Gastrocnemius medialis (tissue), 4 donors: ENCODE measurements around the gene RTTN. TPM values are rescaled to one million over a fixed set of nuclear protein-coding genes. Genes with fewer than 3 reads are reported as not detected.

Experiments
- ATAC-seq, 2 donors: fragments of 150-250 bp; one replicate each; pipeline ENCODE4 v1.9.1; 2016
- DNase-seq, 2 donors: peaks; one replicate each; pipeline ENCODE4 v3.0.0-alpha.2; 2019
- H3K27ac ChIP-seq, 4 donors: fragments of 200-600 bp; sonication (generic); 1 replicate in 1 of 4; 2 replicates in 3 of 4; pipeline ENCODE4 v1.5.1; 2016 to 2018; ENCODE audit warnings: mild to moderate bottlenecking in 2 of 4, moderate library complexity in 1 of 4
- H3K27me3 ChIP-seq, 3 donors: fragments of 200-600 bp; sonication (generic) in 2 of 3; 1 replicate in 1 of 3; 2 replicates in 2 of 3; pipeline versions ENCODE4 v1.5.1 to v1.6.0; 2016 to 2019; ENCODE audit warnings: mild to moderate bottlenecking in 1 of 3, moderate library complexity in 1 of 3
- H3K36me3 ChIP-seq, 2 donors: fragments of 200-600 bp; sonication (generic) in 1 of 2; one replicate each; pipeline ENCODE4 v1.5.1; 2017 to 2018
- H3K4me1 ChIP-seq, 2 donors: fragments of 200-600 bp; sonication (generic) in 1 of 2; one replicate each; pipeline ENCODE4 v1.5.1; 2016 to 2017; ENCODE audit warnings: mild to moderate bottlenecking in 2 of 2
- H3K4me3 ChIP-seq, 4 donors: fragments of 200-600 bp; sonication (generic) in 3 of 4; 1 replicate in 1 of 4; 2 replicates in 3 of 4; pipeline ENCODE4 v1.5.1; 2016 to 2019; ENCODE audit warnings: mild to moderate bottlenecking in 2 of 4
- H3K9me3 ChIP-seq, 3 donors: fragments of 200-600 bp; sonication (generic) in 2 of 3; 1 replicate in 1 of 3; 2 replicates in 2 of 3; pipeline ENCODE4 v1.5.1; 2016 to 2019
- POLR2A ChIP-seq, 2 donors: fragments of 450-650 bp; IDR thresholded peaks; one replicate each; pipeline ENCODE4 v1.6.1; 2017; ENCODE audit warnings: antibody characterized with exemption in 2 of 2, mild to moderate bottlenecking in 2 of 2, moderate library complexity in 2 of 2
- in situ Hi-C, 4 donors: fragments of 200-750 bp; cut with MboI; loops; one replicate each; pipeline versions ENCODE4 v1.15.0 to v1.8.0; 2017; ENCODE audit warnings: low sequenced_read_pairs in 4 of 4
- intact Hi-C: fragments of 100-400 bp; cut with DNase I; formaldehyde crosslinking; loops from one replicate; pipeline ENCODE4 v1.15.1; 2023; ENCODE audit warnings: low total_unique reads
- total RNA-seq, 4 donors: library from RNA; depleted of rRNA; stranded (reverse); fragments of >200 nt; gene quantifications; one replicate each; pipeline versions ENCODE4 v1.1.0 to v1.2.3, GENCODE V29; 2016
- TF ChIP-seq, protein P1 (sequence below), 5 experiments: fragments of 450-650 bp in 3 of 5; fragments of 200-600 bp in 2 of 5; sonication (generic) in 2 of 5; IDR thresholded peaks in 4 of 5; conservative IDR thresholded peaks in 1 of 5; 1 replicate in 4 of 5; 2 replicates in 1 of 5; pipeline ENCODE4 v1.5.1; 2016 to 2019; ENCODE audit warnings: antibody characterized with exemption in 5 of 5, mild to moderate bottlenecking in 3 of 5, moderate library complexity in 3 of 5

Gene RTTN
- total RNA-seq, 4 donors from 2014 or later, result 3.2 to 9.7 (median 4.9) TPM

DNA sequence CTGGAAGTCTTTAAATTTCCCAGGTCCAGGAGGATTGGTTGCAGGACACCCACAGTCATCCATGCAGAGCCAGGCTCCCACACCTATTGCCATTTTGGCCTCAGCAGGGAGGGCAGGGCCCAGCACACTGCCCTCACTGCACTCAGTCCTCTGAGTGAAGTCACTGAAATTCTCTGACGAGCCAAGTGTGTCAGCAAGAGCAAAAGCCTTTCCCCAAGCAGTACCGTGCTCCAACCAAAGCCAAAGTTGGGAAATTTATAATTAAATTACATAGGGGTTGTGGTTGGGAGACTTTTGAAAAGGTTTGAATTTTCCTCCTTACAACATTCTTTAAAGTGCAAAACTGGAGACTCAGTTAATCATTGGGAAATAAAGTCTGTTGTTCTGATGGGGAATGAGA lies 159.3 kb downstream of the RTTN start:
- Histone ChIP-seq H3K9me3 (no peaks in the 10 kb centered on the region), H3K27me3 (no peaks in the 10 kb centered on the region), H3K27ac (no peak overlapping the region), H3K4me1 (peaks cover 0 to 4% of the 10 kb centered on the region in 2 donors), H3K4me3 (no peak overlapping the region), H3K36me3 (peaks cover 0 to 6% of the 10 kb centered on the region in 2 donors)
- DNase-seq, result no peak
- no peak for ATAC-seq
- TF ChIP-seq POLR2A (IDR thresholded peaks at IDR 0.05), result no peak
- TF ChIP-seq, protein P1, sequence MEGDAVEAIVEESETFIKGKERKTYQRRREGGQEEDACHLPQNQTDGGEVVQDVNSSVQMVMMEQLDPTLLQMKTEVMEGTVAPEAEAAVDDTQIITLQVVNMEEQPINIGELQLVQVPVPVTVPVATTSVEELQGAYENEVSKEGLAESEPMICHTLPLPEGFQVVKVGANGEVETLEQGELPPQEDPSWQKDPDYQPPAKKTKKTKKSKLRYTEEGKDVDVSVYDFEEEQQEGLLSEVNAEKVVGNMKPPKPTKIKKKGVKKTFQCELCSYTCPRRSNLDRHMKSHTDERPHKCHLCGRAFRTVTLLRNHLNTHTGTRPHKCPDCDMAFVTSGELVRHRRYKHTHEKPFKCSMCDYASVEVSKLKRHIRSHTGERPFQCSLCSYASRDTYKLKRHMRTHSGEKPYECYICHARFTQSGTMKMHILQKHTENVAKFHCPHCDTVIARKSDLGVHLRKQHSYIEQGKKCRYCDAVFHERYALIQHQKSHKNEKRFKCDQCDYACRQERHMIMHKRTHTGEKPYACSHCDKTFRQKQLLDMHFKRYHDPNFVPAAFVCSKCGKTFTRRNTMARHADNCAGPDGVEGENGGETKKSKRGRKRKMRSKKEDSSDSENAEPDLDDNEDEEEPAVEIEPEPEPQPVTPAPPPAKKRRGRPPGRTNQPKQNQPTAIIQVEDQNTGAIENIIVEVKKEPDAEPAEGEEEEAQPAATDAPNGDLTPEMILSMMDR (IDR thresholded peaks at IDR 0.05 in 4 of 5, conservative IDR thresholded peaks at IDR 0.05 in 1 of 5), result no peak
- in situ Hi-C loops, result no loop called here
- intact Hi-C loops, result no loop called here

DNA sequence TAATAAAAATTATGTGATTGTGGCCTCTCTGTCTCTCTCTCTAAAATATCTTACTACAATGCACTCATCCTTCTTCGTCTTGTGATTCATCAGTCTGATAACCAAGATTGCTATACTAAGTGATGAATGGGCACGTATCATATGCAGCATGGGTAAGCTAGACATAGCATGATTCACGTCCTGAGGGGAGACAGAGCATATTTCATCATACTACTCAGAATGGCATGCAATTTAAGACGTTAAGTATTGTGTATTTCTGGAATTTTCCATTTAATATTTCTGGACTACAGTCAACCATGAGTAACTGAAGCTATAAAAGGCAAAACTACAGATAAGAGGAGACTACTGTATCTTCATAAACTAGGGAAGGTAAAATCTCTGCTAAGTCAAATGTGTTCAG lies 160.9 kb downstream of the RTTN start:
- peaks cover 0 to 4% of the 10 kb centered on the region in 2 donors for H3K4me1 ChIP-seq
- H3K27me3 ChIP-seq, result no peaks in the 10 kb centered on the region
- no peaks in the 10 kb centered on the region for H3K9me3 ChIP-seq
- in situ Hi-C loops (no loop called here), intact Hi-C loops (no loop called here)
- H3K27ac ChIP-seq, result no peak overlapping the region
- H3K4me3 ChIP-seq, result no peak overlapping the region
- H3K36me3 ChIP-seq, result no peaks in the 10 kb centered on the region
- ATAC-seq (no peak), DNase-seq (no peak)
- TF ChIP-seq, protein P1 (IDR thresholded peaks at IDR 0.05 in 4 of 5, conservative IDR thresholded peaks at IDR 0.05 in 1 of 5), result no peak
- TF ChIP-seq POLR2A (IDR thresholded peaks at IDR 0.05), result no peak

DNA sequence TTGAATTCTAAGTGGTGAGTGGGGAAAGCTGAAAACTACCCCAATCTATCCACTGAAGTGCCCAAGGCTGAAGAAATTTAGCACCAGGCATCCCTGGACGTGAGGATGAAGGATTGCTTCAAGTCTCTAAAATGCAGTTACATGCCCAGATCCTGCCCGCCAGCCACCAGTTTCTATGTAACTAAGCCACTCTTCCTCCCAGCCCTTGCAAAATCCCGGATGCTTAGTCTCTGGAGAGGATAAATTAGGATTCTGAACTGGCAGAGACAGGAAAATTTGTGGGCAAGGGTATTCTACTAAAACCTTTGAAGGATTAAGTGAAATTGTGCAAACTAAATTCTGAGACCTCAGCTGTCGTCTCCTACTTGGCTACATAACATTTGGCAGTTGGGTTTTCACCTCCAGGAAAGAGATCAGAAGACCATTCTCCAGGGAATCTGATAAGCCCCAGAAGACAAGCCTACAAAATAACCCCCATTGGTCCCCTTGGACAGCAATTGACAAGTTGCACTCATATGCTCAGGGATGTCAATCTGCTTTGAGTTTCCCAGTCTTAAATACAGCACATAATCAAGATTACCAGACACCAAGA lies 163.9 kb downstream of the RTTN start:
- TF ChIP-seq, protein P1 (IDR thresholded peaks at IDR 0.05 in 4 of 5, conservative IDR thresholded peaks at IDR 0.05 in 1 of 5), result no peak
- TF ChIP-seq POLR2A (IDR thresholded peaks at IDR 0.05), result no peak
- H3K27ac ChIP-seq, result no peak overlapping the region
- ATAC-seq, result no peak
- DNase-seq, result no peak
- H3K4me3 ChIP-seq, result no peak overlapping the region
- intact Hi-C loops (no loop called here), in situ Hi-C loops (no loop called here)
- no peaks in the 10 kb centered on the region for H3K36me3 ChIP-seq
- no peaks in the 10 kb centered on the region for H3K4me1 ChIP-seq
- no peaks in the 10 kb centered on the region for H3K9me3 ChIP-seq
- H3K27me3 ChIP-seq, result no peaks in the 10 kb centered on the region

DNA sequence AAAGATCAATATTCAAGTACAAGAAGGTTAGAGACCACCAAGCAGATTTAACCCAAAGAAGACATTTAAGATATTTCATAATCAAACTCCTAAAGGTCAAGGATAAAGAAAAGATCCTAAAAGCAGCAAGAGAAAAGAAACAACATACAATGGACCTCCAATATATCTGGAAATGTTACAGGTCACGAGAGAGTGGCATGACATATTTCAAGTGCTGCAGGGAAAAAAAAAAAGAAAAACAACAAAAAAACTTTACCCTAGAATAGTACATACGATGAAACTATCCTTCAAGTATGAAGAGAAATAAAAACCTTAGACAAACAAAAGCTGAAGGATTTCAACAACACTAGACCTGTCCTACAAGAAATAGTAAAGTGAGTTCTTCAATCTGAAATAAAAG lies 166.3 kb downstream of the RTTN start:
- Histone ChIP-seq H3K4me1 (no peaks in the 10 kb centered on the region), H3K4me3 (no peak overlapping the region), H3K27me3 (no peaks in the 10 kb centered on the region), H3K36me3 (no peaks in the 10 kb centered on the region), H3K27ac (no peak overlapping the region), H3K9me3 (no peaks in the 10 kb centered on the region)
- ATAC-seq (no peak), DNase-seq (no peak)
- no peak for TF ChIP-seq POLR2A (IDR thresholded peaks at IDR 0.05)
- TF ChIP-seq, protein P1 (IDR thresholded peaks at IDR 0.05 in 4 of 5, conservative IDR thresholded peaks at IDR 0.05 in 1 of 5), result no peak
- intact Hi-C loops, result no loop called here
- in situ Hi-C loops, result no loop called here
